Dendritic cell treated with granulocyte-macrophage colony-stimulating factor and Interleukin-4, amounts not matched to agents 40 ng/mL and 50 ng/mL, for 4 days (primary cell): Measurements from ENCODE around the gene RFXANK.

ENCODE experiments used
- H3K27ac Mint-ChIP-seq: one replicate; pipeline ENCODE4 v1.8.0; 2022; ENCODE audit warnings: mild to moderate bottlenecking, mixed read lengths
- H3K27me3 Mint-ChIP-seq: one replicate; pipeline ENCODE4 v1.8.0; 2022; ENCODE audit warnings: mild to moderate bottlenecking, mixed read lengths
- H3K36me3 Mint-ChIP-seq: one replicate; pipeline ENCODE4 v1.8.0; 2022; ENCODE audit warnings: low read depth, mixed read lengths
- H3K4me1 Mint-ChIP-seq: one replicate; pipeline ENCODE4 v1.8.0; 2022; ENCODE audit warnings: low read depth, mixed read lengths
- H3K4me3 Mint-ChIP-seq: one replicate; pipeline ENCODE4 v1.8.0; 2022; ENCODE audit warnings: mild to moderate bottlenecking, moderate library complexity, mixed read lengths
- H3K9me3 Mint-ChIP-seq: one replicate; pipeline ENCODE4 v1.8.0; 2022; ENCODE audit warnings: mixed read lengths
- intact Hi-C: fragments of 100-400 bp; cut with micrococcal nuclease; formaldehyde crosslinking; loops from one replicate; pipeline ENCODE4 v1.15.0; 2022

The RFXANK gene

DNA sequence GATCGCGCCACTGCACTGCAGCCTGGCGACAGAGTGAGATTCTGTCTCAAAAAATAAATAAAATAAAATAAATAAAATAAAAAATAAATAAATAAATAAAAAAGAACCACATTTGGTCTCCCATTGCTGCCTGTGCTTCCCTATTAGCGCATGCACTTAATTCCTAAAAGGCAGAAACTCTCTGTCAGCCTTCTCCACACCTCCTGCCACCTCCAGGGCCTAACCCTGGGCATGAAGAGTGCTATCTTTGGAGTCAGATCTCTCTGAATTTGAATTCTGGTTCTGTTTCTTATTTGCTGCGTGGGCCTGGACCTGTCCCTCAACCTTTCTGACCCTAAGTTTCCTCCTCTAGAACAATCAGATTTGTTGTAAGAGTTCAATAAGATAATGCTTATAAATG, 31.0 kb downstream of the RFXANK start:
- H3K4me3 Mint-ChIP-seq, result no peak overlapping the region
- no peaks in the 10 kb centered on the region for H3K36me3 Mint-ChIP-seq
- no peaks in the 10 kb centered on the region for H3K9me3 Mint-ChIP-seq
- peaks cover 11% of the 10 kb centered on the region for H3K4me1 Mint-ChIP-seq
- intact Hi-C loops, result no loop called here
- H3K27ac Mint-ChIP-seq, result no peak overlapping the region
- peaks cover 50% of the 10 kb centered on the region for H3K27me3 Mint-ChIP-seq

DNA sequence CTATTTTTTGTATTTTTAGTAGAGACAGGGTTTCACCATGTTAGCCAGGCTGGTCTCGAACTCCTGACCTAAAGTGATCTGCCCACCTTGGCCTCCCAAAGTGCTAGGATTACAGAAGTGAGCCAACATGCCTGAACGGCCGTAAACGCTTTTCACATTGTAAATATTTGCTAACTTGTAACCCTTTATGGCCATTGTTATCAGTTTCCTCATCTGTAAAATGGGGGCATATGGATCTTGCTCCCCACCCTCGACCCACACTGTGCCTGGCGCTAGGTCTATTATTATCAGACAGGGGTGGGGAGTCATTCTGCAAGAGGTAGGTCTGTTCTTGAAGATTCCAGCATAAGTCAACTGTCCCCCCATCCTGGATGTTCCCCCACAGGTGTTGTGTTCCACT, 31.6 kb downstream of the RFXANK start:
- Mint-ChIP-seq H3K9me3 (no peaks in the 10 kb centered on the region), H3K27ac (no peak overlapping the region), H3K27me3 (peaks cover 56% of the 10 kb centered on the region), H3K4me3 (no peak overlapping the region), H3K36me3 (no peaks in the 10 kb centered on the region), H3K4me1 (peaks cover 11% of the 10 kb centered on the region)
- intact Hi-C loops, result loop anchor here (2.0 kb wide), 1 partner anchor 31 kb away; the partner anchor contains the start of genes BORCS8 and RFXANK

DNA sequence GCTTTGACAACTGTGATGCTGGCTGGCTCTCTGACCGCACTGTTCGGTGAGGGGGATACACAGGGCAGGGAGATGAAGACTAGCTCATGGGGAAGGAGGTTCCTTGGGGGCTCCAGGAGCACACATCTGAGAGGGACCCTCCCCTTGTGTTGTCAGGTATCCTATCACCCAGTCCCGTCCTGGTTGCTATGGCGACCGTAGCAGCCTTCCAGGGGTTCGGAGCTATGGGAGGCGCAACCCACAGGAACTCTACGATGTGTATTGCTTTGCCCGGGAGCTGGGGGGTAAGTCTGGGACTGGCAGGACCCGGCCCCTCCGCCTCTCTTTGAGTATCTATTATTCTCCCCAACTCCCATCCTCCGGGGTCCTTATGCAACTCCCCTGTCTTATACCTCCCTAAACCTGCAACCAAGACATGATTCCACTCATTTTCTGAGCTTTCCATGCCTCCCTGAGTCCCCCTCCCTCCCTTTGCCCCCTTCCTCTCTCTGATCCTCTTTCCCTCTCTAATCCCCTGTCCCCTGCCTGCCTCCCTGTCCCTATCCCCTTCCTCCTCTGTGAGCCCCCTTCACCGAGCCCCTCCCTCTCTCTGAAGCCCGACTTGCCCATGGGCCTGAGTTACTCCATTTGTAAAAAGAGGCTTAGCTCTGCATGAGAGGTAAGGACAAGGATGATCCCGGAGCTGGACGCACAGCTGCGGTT, 32.2 kb downstream of the RFXANK start:
- Mint-ChIP-seq H3K27ac (no peak overlapping the region), H3K9me3 (no peaks in the 10 kb centered on the region), H3K27me3 (peaks cover 57% of the 10 kb centered on the region), H3K4me3 (peak overlapping the region; percentile 72), H3K4me1 (peaks cover 11% of the 10 kb centered on the region), H3K36me3 (no peaks in the 10 kb centered on the region)
- intact Hi-C loops, result loop anchor here (2.0 kb wide), 1 partner anchor 32 kb away; the partner anchor contains the start of genes BORCS8 and RFXANK

DNA sequence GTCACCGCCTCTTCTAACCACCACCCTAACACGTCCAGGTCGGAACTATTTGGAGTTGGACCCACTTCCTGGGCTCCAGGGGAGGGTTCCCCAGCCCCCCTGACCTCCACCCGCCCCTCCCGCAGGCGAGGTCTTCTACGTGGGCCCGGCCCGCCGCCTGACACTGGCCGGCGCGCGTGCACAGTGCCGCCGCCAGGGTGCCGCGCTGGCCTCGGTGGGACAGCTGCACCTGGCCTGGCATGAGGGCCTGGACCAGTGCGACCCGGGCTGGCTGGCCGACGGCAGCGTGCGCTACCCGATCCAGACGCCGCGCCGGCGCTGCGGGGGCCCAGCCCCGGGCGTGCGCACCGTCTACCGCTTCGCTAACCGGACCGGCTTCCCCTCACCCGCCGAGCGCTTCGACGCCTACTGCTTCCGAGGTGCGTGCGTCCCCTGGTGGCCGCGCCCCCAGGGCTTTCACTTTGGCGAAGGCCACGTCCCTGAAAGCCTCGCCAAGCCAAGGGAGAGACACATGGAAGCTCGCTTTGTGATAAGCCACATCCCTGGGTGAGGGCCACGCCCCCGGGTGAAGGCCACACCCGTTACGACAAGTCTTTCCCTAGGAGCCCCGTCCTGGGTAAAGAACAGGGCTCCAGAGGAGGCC, 32.9 kb downstream of the RFXANK start:
- H3K27me3 Mint-ChIP-seq, result peaks cover 57% of the 10 kb centered on the region
- H3K4me3 Mint-ChIP-seq, result peak overlapping the region; percentile 72
- H3K4me1 Mint-ChIP-seq, result peaks cover 11% of the 10 kb centered on the region
- peak overlapping the region; percentile 30 for H3K27ac Mint-ChIP-seq
- H3K36me3 Mint-ChIP-seq, result no peaks in the 10 kb centered on the region
- H3K9me3 Mint-ChIP-seq, result no peaks in the 10 kb centered on the region
- intact Hi-C loops, result loop anchor here (1.0 to 2.0 kb wide), 2 partner anchors 32 to 79 kb away; partner anchors contain the start of genes BORCS8 and RFXANK

DNA sequence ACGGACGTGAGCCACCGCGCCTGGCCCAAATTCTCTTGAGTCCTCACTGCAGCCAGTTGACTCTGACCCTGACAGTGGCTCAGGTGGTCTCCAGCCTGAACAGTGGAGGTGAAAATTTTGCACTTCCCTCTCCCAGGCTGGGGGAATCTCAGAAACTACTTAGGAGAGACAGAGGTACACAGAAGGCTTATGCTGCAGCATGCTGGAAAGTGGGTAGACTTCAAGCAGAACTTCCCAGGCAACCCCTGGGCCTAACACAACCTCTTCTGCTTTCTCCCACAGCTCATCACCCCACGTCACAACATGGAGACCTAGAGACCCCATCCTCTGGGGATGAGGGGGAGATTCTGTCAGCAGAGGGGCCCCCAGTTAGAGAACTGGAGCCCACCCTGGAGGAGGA, 34.1 kb downstream of the RFXANK start:
- Mint-ChIP-seq H3K27me3 (peaks cover 53% of the 10 kb centered on the region), H3K27ac (no peak overlapping the region), H3K4me3 (no peak overlapping the region), H3K36me3 (no peaks in the 10 kb centered on the region), H3K4me1 (peaks cover 11% of the 10 kb centered on the region), H3K9me3 (no peaks in the 10 kb centered on the region)
- intact Hi-C loops, result no loop called here

DNA sequence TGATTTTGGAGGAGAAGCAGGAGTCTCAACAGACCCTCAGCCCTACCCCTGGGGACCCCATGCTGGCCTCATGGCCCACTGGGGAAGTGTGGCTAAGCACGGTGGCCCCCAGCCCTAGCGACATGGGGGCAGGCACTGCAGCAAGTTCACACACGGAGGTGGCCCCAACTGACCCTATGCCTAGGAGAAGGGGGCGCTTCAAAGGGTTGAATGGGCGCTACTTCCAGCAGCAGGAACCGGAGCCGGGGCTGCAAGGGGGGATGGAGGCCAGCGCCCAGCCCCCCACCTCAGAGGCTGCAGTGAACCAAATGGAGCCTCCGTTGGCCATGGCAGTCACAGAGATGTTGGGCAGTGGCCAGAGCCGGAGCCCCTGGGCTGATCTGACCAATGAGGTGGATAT, 34.6 kb downstream of the RFXANK start:
- intact Hi-C loops, result no loop called here

DNA sequence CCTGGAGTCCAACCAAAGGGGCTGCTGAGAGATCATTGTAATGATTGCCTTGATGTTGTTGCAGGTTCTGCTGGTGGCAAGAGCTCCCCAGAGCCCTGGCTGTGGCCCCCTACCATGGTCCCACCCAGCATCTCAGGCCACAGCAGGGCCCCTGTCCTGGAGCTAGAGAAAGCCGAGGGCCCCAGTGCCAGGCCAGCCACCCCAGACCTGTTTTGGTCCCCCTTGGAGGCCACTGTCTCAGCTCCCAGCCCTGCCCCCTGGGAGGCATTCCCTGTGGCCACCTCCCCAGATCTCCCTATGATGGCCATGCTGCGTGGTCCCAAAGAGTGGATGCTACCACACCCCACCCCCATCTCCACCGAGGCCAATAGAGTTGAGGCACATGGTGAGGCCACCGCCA, 35.2 kb downstream of the RFXANK start:
- Mint-ChIP-seq H3K27me3 (peaks cover 55% of the 10 kb centered on the region), H3K27ac (no peak overlapping the region), H3K4me3 (no peak overlapping the region), H3K4me1 (peaks cover 11% of the 10 kb centered on the region), H3K36me3 (no peaks in the 10 kb centered on the region), H3K9me3 (no peaks in the 10 kb centered on the region)
- intact Hi-C loops, result no loop called here

More for the DNA sequence above, 34.6 kb downstream of the RFXANK start:
- Mint-ChIP-seq H3K27ac (no peak overlapping the region), H3K9me3 (no peaks in the 10 kb centered on the region), H3K27me3 (peaks cover 51% of the 10 kb centered on the region), H3K4me1 (peaks cover 11% of the 10 kb centered on the region), H3K36me3 (no peaks in the 10 kb centered on the region), H3K4me3 (no peak overlapping the region)

DNA sequence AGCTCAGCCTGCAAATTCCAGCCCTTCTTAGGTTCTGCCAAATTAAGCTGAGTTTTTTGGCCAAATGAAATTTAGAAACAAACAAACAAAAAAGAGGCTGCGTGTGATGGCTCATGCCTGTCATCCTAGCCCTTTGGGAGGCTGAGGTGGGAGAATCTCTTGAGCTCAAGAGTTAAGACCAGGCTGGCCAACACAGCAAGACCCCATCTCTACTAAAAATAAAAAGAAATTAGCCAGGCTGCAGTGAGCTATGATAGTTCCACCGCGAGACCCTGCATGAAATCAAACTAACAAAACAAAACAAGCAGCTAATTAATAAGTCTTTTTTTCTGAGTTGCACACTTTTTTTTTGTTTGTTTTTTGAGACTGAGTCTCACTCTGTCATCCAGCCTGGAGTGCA, 37.6 kb downstream of the RFXANK start:
- H3K27me3 Mint-ChIP-seq, result peaks cover 40% of the 10 kb centered on the region
- H3K9me3 Mint-ChIP-seq, result peaks cover 17% of the 10 kb centered on the region
- intact Hi-C loops, result no loop called here
- no peak overlapping the region for H3K27ac Mint-ChIP-seq
- H3K36me3 Mint-ChIP-seq, result no peaks in the 10 kb centered on the region
- no peak overlapping the region for H3K4me3 Mint-ChIP-seq
- H3K4me1 Mint-ChIP-seq, result peaks cover 9% of the 10 kb centered on the region

DNA sequence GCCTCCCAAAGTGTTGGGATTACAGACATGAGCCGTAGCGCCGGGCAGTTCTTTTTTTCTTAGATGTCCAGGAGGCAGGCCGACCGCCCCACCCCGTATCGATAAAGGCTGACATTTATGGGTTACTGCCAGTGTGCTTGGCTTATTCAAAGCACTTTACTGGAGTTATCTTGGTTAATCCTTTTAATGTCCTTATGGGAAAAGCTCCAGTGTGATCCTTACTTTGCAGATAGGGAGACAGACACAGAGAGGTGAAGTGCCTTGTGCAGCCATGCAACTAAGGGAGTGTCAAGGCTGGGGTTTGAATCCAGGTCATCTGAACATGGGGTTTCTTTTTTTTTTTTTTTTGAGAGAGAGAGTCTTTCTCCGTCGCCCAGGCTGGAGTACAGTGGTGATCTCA, 38.9 kb downstream of the RFXANK start:
- no peak overlapping the region for H3K27ac Mint-ChIP-seq
- H3K36me3 Mint-ChIP-seq, result no peaks in the 10 kb centered on the region
- peaks cover 28% of the 10 kb centered on the region for H3K27me3 Mint-ChIP-seq
- peaks cover 24% of the 10 kb centered on the region for H3K9me3 Mint-ChIP-seq
- intact Hi-C loops, result no loop called here
- no peak overlapping the region for H3K4me3 Mint-ChIP-seq
- no peaks in the 10 kb centered on the region for H3K4me1 Mint-ChIP-seq

DNA sequence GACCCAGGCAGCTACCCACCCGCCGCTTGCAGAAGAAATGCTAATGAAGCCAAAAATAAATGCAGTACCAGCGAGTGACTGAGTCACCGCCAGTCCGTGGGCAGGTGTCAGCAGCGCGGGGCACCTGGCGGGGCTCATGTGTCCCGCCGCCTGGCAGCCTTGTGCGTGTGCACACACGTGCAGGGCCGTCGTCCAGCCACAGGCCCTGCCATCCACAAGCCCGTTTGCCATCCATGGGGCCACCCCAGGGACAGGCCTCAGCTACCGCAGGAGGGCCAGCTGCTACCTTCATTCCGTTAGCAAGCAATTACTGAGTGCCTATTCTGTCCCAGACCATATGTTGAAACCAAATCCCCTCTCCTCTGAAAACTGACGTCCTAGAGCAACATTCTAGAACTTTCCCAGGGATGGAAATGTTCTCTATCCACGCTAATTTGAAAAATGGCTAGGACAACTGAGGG, 40.2 kb downstream of the RFXANK start:
- peaks cover 21% of the 10 kb centered on the region for H3K27me3 Mint-ChIP-seq
- no peak overlapping the region for H3K4me3 Mint-ChIP-seq
- H3K9me3 Mint-ChIP-seq, result peaks cover 29% of the 10 kb centered on the region
- H3K27ac Mint-ChIP-seq, result no peak overlapping the region
- no peaks in the 10 kb centered on the region for H3K4me1 Mint-ChIP-seq
- intact Hi-C loops, result no loop called here
- no peaks in the 10 kb centered on the region for H3K36me3 Mint-ChIP-seq

DNA sequence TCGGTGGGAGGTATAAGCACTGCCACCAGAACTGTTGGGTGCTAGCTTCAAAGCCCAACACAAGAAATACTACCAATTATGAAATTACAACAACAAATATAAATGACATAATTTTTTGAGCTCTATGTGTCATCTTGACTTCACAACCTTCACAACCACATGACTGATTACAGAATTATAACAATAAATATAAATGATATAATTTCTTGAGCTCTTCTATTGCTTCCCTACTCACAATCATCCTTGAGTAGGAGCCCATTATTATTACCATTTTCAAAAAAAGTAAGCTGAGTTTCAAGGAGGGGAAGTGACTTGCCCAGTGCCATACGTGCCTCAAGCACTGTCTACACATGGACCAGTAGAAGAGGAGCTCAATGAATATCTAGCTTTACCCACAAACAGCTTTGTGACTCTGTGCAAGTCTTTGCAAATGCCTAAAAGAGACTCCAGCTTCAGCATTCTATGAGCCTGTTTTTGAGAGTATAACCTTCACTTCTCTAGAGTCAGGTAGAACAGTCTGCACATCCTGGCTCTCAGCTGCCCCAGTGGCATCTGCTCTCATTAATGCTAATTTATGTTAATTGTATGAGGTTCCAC, 42.3 kb downstream of the RFXANK start:
- H3K9me3 Mint-ChIP-seq, result peaks cover 29% of the 10 kb centered on the region
- H3K4me1 Mint-ChIP-seq, result no peaks in the 10 kb centered on the region
- intact Hi-C loops, result no loop called here
- H3K4me3 Mint-ChIP-seq, result no peak overlapping the region
- peaks cover 17% of the 10 kb centered on the region for H3K27me3 Mint-ChIP-seq
- no peaks in the 10 kb centered on the region for H3K36me3 Mint-ChIP-seq
- H3K27ac Mint-ChIP-seq, result no peak overlapping the region

DNA sequence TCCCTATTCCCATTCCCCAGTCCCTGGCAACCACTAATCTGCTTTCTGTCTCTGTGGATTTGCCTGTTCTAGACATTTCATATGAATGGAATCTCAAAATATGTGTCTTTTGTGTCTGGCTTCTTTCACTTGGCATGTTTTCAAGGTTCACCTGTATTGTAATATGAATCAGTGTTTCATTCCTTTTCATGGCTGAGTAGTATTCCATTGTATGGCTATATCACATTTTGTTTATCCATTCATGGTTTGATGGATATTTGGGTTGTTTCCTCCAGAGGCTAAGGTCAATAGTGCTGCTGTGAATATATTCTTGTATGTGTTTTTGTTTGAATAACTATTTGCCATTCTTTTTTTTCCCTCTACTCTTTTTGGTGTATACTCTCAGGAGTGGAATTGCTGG, 44.1 kb downstream of the RFXANK start:
- Mint-ChIP-seq H3K4me1 (no peaks in the 10 kb centered on the region), H3K27me3 (peaks cover 18% of the 10 kb centered on the region), H3K27ac (no peak overlapping the region), H3K9me3 (peaks cover 29% of the 10 kb centered on the region), H3K4me3 (no peak overlapping the region), H3K36me3 (no peaks in the 10 kb centered on the region)
- intact Hi-C loops, result no loop called here

DNA sequence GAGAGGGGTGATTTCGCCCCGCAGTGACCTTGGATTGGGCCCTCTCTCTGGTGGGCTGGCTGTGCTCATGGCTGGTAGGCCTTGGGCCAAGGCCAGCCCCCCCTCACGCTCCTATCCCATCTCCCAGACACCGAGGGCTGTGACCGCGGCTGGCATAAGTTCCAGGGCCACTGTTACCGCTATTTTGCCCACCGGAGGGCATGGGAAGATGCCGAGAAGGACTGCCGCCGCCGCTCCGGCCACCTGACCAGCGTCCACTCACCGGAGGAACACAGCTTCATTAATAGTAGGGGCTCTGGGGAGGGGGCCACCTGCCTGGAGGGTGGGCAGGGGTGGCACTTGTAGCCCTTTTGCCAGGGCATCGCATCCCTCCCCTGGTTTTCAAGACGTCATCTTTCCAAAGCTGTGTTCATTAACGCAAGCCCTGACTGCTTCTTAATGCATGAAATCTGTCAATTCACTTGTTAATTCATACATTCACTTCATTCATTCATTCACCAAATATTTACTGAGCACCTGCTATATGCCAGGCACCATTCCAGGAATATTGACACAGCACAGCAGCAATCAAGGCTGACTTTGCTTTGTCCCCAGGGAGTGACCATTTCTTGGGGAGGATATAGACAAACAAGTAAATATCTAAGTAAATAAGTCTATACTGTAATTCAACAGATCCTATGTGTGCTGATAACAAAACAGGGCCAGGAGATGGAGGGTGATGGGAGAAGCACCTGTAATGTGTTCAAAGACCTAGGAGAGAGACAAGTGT, 46.3 kb downstream of the RFXANK start:
- peaks cover 26% of the 10 kb centered on the region for H3K9me3 Mint-ChIP-seq
- no peak overlapping the region for H3K4me3 Mint-ChIP-seq
- no peak overlapping the region for H3K27ac Mint-ChIP-seq
- intact Hi-C loops, result no loop called here
- H3K27me3 Mint-ChIP-seq, result peaks cover 13% of the 10 kb centered on the region
- no peaks in the 10 kb centered on the region for H3K36me3 Mint-ChIP-seq
- no peaks in the 10 kb centered on the region for H3K4me1 Mint-ChIP-seq

DNA sequence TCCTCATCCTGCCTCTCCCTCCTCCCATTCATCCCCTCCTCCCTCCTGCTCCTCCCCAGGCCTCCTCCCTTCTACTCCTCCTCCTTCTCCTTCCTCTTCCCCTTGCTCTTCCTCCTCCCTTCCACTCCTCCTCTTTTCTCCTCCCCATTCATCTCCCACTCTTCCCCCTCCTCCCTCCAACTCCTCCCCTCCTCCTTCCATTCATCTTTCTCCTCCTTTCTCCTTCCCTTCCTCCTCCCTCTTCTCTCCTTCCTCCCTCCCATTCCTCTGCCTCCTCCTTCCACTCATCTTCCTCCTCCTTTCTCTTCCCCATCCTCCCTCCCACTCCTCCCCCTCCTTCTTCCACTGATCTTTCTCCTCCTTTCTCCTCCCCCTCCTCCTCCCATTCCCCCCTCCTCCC, 47.6 kb downstream of the RFXANK start:
- no peaks in the 10 kb centered on the region for H3K4me1 Mint-ChIP-seq
- peaks cover 12% of the 10 kb centered on the region for H3K9me3 Mint-ChIP-seq
- intact Hi-C loops, result no loop called here
- H3K27ac Mint-ChIP-seq, result no peak overlapping the region
- no peak overlapping the region for H3K4me3 Mint-ChIP-seq
- H3K27me3 Mint-ChIP-seq, result peaks cover 11% of the 10 kb centered on the region
- no peaks in the 10 kb centered on the region for H3K36me3 Mint-ChIP-seq
